DMS153 treated with DMSO at 0.1 percent for 48 hours (cell line): ENCODE measurements around the gene TRMU.
A peak's percentile ranks its signal among the peaks of the same experiment; 100 is the strongest.

Source experiments
- DNase-seq: peaks from one replicate; lab custom pipeline; 2025; ENCODE audit not compliant: unreplicated experiment; lab: John Stamatoyannopoulos, UW

Gene TRMU, protein sequence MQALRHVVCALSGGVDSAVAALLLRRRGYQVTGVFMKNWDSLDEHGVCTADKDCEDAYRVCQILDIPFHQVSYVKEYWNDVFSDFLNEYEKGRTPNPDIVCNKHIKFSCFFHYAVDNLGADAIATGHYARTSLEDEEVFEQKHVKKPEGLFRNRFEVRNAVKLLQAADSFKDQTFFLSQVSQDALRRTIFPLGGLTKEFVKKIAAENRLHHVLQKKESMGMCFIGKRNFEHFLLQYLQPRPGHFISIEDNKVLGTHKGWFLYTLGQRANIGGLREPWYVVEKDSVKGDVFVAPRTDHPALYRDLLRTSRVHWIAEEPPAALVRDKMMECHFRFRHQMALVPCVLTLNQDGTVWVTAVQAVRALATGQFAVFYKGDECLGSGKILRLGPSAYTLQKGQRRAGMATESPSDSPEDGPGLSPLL

DNA sequence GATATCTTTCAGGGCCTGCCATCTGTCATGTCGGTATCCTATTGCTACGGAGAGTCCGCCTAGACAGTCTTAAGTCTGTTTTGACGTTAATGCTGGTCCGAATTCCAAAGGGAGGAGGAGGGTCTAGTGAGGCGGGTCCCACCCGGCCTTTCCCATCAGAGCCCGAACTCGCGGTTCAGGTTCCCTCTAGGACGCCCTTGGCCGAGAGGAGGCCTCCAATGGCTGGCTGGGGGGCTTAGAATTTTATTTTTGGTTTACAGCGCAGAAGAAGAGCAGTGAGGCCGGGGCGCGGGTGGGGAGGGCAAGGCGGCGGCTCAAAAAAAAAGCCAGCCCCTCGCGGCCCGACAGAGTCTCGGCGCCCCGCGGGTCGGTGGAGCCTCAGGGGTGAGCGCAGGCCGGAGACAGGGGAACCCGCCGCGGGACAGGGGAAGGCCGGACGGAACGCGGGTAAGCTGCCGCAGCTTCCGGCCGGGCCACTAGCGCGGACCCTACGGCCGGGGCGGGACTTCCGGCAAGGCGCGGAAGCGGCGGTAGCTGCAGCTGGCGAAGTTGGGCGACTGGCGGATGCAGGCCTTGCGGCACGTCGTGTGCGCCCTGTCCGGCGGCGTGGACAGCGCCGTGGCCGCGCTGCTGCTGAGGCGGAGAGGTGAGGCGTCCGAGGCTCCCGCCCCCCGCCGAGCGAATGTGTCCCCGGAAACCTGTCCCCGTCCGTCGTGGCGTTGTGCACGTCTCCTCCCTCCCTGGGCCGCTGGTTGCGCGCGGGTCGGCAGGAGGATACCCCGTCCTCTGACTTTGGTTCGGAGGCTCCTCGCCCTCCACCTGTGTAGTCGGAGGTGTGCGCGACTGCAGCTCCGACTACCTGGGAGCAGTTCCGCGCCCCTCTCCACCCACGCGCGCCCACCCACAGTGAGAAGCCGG is at the start of gene TRMU:
Gene TRMU (plus strand): TSS at position 514 of the 918 bp plus-strand sequence. CDS start 51 bp downstream, at position 565.
- peak; percentile 62 for DNase-seq

DNA sequence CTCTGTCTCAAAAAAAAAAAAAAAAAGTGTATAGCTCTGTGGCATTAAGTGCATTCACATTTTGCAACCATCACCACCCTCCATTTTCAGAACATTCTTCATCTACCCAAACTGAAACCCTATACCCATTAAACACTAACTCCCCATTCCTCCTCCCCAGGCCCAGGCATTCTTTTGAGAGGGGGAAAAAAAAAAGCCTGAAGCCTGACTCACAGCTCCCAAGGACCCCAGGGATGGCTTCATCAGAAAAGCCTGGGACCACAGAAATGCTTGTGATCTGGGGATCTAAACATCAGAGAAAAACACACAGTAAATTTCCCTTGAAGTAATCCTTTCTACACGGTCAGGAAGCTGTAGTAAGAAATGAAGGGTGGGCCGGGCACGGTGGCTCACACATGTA is 49.5 kb upstream of the TRMU start:
- no peak for DNase-seq

DNA sequence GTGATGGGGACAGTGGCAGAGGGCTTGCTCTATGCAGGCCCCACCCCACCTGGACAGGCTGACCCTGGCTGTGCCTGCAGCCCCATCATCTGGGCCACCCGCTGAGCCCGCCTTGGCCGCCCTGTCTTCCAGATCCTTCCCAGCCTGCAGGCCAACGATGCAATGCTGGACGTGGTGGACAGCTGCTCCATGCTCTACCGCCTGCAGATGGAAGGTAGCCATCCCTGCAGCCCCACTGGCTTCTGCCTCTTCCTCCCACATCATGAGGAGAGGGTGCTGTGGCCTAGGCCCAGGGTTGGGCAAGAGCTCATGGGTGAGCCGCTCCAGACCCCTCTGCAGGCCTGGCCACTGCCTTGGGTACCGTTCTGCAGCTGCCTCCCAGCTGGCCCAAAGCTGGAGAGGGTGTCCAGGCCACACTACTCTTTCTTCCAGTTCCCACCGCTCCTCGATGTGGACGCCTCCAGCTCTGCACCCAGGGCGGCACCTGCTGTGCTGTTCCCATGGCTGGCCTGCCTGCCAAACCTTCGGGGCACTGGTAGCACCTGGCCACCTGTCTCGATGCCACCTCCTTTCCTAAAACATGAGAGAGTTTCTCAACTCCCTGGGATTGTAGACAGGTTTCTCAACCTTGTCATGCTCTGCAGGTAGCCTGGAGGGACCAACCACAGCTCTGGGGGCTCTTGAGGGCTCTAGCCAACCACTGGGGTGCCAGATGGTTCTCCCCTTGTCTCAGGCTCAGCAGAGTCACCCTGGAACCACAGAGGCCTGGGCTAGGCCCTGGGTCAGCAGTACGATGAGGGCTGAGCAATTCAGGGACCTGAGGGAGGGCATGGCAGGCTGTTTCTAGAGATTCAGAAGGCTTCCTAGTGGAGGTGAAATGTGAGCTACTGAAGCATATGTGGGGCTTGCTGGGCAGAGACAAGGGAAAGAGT is 48.3 kb upstream of the TRMU start:
- no peak for DNase-seq

DNA sequence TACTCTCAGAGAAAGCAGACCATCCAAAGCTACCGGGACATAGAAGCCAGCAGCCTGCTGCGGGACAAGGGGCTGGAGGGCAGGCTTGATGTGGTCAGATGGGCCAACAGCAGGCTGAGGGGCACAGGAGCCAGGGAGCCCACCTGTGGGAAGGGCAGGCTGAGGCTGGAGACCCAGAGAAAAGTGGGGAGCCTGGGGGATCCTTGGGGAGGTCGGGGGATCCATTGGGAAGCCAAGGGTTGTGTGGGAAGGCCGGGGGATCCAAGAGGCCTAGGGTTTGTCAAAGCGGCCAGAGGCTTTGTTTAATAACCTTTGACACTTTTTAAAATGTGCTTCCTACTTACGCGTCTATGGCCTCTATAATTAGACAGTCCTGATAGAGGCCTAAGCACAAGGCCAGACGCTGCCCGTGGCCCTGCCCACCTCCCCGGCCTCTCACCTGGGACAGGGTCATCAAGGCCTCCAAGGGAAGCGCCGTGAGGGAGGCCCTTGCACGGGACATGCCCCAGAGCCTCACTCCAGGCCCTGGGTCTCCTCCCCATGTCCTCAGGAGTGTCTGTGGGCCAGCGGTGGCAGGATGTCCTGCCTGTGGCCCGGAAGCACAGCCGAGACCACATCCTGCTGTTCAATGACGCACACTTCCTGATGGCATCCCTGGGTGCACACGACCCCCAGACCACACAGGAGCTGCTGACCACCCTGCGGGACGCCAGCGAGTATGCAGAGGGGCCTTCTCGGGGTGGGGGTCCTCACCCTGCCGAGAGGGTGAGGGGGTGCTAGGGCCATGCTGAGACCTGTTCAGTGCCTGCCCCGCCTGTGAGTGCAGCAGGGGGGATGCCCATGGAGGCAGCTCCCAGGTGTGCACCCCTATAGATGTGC is 47.4 kb upstream of the TRMU start:
- no peak for DNase-seq

DNA sequence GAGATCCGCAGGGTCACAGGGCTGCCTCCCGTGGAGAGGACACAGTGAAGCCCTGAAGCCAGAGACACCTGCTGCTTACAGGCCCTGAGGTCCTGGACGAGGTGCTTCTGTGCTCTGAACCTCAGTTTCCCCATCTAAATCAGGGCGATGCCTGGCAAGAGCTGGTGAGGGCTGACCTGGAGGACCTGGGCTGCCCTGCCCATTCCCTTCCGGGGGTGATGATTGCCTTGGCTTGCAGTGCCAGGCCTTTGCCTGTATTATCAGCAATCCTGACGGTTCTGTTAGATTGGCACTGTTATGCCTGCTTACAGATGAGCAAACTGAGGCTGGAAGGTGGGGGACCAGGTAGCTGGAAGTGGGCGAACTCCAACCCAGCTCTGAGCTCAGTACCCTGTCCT is 46.7 kb upstream of the TRMU start:
- DNase-seq, result no peak

DNA sequence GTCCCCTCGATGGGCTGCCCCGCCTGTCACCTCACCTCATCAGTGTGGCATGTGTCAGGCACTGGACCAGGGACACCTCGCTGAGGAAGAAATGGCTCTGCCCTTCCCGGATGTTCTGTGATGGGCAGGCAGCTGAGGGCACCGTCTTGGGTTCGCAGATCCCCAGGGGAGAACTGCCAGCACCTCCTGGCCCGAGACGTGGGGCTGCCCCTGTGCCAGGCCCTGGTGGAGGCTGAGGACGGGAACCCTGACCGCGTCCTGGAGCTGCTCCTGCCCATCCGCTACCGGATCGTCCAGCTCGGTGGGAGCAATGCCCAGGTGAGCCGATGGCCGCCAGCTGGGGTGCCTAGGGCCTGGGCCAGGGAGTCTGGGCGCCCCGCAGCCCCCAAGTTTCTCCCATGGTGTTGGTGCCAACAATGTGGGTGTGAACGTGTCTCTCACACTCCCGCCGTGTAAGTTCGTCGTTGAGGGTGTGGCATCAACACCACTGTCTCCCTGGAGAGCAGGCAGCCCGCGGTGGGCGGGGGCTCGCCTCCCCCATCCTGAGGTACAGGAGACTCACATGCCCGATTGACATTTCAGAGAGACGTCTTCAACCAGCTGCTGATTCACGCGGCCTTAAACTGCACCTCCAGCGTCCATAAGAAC is 46.1 kb upstream of the TRMU start:
- no peak for DNase-seq

DNA sequence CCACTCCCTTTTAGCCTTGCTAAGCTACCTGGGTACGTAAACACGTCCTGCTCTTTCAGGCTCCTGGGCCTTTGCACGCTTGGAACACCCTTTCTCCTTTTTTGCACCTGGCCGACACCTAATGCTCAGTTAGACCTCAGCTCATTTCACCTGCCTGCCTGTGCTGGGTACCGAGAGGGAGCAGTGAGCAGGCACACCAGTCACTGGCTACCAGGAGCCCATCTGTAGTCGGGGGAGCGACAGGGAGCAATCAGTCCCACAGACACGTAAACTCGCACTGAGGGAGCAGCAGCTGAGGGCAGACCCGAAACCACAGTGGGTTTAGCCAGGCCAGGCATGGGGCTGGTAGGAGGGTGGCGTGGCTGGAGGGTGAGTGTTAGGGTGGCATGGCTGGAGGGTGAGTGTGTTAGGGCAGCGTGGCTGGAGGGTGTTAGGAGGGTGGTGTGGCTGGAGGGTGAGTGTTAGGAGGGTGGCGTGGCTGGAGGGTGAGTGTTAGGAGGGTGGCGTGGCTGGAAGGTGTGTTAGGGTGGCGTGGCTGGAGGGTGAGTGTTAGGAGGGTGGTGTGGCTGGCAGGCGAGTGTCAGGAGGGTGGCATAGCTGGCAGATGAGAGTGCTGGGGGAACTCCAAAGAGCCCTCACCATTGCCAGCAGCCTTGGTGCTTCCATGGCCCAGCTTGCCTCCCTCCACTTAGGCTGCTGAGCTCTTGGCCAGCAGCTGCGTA is 45.2 kb upstream of the TRMU start:
- DNase-seq, result no peak

DNA sequence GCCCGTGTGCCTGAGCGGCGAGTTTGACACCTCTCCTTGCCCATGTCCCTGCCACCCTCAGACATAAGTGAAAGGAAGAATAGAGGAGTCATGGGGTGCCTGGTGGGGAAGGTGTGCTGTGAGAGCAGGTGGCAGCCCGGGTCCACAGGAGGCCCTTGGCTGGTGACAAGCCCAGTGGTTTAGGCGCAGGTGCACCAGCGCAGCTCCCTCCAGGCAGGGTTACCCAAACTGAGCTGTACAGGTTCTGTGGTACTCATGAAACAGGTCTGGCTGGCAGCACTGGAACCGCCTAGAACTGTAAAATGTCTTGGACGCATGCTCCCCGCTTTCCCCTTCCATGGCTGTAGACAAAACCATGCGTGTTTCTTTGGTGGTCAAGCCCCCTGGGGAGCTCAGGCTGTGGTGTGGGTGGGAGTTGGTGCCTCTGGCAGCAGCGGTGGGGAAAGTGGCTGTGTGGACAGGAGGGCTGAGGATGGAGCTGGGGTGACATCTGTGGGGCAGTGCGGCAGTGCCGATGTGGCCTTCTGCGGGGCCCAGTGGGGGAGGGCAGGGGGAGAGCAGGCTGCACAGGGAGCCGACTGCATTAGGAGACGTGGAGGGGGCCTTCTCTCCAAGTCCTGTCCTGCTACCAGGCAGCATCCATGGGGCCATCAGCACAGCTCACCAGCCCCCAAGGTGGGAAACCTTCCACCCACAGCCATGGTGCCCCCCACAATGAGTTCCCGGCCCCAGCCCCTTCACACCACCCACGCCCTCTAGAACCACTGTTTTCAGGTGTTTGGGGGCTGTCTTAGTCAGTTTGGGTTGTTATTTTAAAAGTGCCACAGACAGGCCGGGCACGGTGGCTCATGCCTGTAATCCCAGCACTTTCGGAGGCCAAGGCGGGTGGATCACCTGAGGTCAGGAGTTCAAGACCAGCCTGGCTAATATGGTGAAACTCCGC is 44.4 kb upstream of the TRMU start:
- no peak for DNase-seq

DNA sequence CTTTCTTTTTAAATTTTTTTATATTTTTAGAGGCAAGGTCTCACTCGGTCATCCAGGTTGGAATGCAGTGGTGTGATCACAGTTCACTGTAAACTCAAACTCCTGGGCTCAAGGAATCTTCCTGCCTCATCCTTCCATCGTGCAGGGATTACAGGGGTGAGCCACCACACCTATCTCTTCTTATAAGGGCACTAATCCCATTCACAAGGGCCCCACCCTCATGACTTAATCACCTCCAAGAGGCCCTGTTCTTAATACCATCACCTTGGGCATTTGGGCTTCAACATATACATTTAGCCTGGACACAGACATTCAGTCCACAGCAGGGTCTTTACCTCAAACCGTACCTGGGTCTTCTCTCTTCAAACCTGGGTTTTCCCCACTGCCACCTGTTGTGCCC is 43.3 kb upstream of the TRMU start:
- no peak for DNase-seq

DNA sequence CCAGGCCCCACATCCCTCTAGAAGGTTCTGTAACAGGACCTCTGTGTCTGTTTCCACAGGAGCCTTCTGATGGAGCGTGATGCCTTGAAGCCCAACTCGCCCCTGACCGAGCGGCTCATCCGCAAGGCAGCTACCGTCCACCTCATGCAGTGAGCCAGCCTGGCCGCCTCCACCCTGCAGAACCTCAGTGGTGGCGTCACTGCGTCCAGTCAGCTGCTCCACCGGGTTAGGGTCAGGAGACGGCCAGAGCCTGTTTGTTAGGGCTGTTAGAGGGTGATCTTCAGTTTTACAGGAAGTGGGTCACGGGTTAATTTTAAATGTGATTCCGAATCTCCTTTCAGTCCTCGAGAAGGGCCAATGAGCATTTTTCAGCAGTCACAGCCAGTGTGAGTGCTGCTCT is 42.8 kb upstream of the TRMU start:
- no peak for DNase-seq

DNA sequence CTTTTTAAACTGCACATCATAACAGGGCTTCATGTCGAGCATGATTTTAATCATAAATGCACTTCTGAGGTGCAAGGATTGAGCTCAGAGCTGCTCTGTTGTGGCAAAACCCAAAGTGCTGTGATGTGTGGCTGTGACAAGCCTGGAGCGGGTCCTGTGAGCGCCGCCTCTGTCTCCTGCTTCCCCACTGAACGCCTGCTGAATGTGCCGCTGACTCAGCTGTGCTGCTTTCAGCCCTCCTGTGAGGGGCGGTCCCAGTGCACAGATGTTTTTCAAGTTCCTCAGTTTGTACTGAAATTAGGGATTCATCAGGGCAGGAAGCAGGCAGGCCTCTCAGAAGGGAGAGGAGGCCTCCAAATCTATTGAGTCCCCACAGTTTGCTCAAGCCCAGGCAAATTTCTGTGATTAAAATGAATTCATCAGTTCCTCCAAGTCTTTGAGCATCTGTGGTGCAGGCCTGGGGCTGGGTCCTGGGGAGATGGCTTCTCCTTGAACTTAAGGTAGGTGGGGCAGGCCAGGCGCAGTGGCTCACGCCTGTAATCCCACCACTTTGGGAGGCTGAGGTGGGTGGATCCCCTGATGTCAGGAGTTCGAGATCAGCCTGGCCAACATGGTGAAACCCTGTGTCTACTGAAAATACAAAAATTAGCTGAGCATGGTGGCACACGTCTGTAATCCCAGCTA is 41.8 kb upstream of the TRMU start:
- DNase-seq, result no peak

DNA sequence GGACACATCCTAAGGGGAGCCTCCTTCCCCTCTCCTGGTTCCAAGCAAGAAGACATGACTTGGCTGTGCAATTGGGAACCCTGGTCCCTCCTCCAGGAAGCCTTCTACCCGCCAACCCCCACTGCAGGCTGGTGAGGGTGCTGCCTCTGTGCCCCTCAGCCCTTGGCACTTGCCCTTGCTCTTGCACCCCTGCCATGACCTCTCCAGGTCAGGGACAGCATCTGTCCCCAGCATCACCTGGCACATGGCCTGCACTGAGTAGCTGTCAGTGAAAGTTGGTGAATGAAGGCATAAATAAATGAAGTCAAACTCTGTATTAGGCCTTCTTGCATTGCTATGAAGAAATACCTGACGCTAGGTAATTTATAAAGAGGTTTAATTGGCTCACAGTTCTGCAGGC is 40.7 kb upstream of the TRMU start:
- DNase-seq, result no peak

DNA sequence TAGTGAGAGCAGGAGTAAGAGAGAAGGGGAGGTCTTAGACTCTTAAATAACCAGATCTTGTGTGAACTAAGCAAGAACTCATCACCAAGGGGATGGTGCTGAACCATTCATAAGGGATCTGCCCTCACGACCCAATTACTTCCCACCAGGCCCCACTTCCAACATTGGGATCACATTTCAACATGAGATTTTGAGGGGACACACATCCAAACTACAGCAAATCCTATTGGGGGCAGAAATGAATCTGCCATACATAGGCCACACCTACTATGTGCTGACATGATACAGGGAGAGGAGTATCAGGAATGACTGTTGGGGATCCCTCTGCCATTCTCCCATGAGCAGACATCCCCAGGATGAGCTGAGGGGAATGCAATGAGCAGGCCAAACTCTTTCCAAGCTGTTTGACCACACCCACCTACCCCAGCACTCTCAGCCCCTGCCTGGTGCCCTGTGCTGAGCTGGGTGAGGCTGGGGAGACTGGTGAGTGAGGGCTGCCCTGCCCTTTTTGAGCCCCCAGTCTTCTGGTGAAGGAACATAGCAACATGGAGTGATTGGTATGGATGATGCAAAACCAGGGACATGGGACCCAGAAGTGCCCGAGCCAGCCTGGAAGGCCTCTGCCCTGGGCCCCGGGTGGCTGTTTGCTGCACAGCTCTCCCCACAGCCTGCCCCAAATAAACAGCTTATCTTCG is 40.1 kb upstream of the TRMU start:
- no peak for DNase-seq

DNA sequence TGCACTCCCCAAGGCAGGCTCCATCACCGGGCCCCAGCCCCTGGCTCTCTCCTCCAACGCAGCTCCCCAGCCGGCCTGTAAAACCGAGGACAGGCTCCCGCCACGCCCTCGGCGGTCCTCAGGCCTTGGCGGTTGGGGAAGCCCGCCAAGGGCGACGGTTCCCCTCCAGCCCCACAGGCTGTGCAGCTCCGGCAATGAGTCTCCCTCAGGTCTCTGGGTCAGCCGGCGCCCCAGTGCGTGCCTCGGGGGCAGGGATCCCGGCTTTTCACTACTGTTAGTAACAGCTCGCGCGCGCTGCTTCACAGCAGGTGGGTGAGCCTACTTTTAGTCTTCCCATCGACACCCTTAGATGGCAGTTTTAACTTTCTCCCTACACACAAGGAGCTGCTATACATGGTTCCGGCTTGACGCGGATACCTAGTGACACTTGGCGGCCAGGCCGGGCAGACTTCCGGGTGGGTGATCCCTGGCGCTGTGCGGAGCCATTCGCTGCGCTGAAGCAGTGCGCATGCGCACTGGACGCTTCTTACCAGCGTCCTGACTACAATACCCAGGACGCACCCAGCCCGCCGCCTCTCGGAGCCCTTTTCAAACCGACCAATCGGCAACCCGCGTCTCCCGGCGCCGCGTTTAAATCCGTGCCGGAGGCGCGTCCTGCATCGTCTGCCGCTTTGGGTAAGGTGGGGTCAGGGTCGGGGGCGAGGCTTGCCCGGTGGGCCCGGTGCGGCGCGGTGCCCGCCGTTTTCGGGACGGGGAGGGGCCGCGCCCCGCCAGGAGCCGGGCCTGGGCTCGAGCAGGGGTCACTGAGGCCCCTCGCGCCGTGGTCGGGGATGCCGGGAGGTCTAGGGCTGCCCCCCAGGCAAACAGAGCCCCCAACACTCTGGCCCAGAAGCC is 39.0 kb upstream of the TRMU start, which contains the start of gene GTSE1:
Gene GTSE1 (plus strand): TSS at position 614 of the 894 bp plus-strand sequence. CDS start 531 bp downstream, outside the sequence.
- DNase-seq, result peak; percentile 96

DNA sequence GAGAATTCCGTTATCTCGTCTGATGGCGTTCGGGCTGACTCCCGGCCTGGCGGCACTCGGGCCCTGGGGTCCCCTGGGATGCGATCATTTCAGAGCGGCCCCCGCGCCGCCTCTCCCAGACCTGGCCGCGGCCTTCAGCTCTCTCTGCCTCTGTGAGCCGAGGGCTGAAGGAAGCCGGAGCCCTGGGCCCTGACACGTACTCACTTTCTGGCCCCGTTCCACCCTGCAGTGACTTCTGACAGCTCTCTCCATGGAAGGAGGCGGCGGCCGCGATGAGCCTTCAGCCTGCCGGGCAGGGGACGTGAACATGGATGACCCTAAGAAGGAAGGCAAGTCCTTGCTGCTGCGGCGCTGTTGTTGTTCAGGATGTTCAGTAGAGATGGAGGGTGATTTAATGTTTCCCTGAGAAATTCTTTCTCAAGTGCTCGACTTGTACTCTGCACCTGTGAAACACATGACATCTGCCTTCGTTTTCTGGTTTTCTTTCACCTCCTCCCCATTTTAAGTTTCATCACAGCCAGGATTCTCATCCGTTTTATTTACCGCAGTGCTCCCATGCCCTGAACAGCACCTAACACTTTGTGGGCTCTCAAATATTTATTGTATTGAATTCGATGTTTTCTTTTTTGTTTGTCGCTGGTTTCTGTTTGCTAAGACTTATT is 38.2 kb upstream of the TRMU start:
- DNase-seq, result no peak
